ENCODE measurements around the gene IFT27. TPM values are rescaled to one million over a fixed set of nuclear protein-coding genes. Genes with fewer than 3 reads are reported as not detected.
"Not testable (repeated sequence)": the region's sequence is repeated elsewhere in the genome, so short reads cannot be mapped to it uniquely, and the experiment has no call there.

The IFT27 gene
- total RNA-seq, 2 experiments from 2014 or later, result 30.3 to 33.7 TPM

DNA sequence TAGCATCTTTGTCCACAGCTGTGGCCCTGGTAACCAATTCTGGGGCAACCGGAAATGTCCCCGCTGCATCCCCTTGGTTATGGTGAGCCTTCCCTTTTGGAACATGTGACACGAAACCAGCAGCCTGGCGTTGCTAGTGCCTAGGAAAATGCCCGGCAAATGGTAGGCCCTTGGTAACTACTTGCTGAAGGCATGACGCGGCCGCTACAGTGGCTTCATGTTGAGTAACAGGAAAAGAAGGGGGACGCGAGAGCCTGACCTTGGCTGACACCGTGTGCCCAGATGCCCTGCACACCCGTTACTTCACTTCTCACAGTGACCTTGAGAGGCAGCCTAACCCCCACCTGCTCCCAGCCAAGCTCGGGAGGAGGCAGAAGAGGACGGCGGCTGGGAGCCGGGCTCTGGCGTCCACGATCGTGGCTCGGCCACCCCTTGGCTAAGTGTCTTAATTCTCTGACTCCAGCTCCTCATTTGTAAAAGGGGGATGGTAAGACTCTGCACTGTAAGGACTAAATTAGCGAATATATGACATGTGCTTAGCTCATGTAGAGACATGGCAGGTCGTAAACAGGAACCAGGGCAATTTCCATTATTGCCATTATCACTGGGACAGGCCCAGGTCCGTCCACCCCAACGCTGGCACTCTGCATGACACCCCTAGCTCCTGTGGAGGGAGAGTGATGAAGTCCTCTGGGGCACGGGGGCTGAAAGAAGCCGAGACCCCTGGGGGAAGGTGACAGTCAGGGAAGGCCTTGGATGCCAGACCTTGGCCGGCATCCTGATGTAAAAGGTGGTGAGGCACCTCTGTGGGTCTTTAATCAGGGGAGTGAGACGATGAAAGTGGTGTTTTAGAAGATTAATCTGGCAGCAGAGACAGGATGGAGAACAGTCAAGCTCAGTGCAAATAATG lies 18.9 kb downstream of the IFT27 start:
- Mint-ChIP-seq H3K36me3 (no peaks in the 10 kb centered on the region), H3K4me1 (no peaks in the 10 kb centered on the region), H3K27me3 (peaks cover 10% of the 10 kb centered on the region), H3K9me3 (ENCODE audit: low read depth) (no peaks in the 10 kb centered on the region), H3K27ac (no peak overlapping the region), H3K4me3 (no peak overlapping the region)
- DNase-seq (no peak), ATAC-seq (no peak)
- CTCF ChIA-PET, result interaction anchor here (0.8 to 4.4 kb wide), 12 partner anchors 11 to 288 kb away, joined by 3 to 29 read pairs (median 6); partner anchors contain the start of gene IFT27

DNA sequence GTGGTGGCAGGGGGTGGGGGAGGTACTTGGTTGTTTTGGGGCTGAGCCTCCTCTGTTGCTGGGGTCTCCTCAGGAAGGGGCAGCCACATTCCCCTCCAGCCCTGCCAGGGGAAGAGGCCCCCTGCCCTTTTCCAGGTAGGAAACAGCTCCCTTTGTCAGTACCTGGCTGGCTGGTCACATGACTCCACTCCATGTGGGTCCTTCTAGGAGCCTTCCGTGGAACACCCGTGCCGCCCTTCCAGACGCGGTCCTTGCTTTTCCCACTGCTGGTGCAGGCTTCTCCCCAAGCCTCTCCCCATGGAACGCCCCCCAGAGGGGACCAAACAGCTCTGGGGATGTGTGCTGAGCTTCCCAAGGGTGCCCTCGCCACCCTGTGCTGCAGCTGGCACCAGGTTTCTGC lies 19.9 kb downstream of the IFT27 start:
- no peak overlapping the region for H3K27ac Mint-ChIP-seq
- DNase-seq (no peak), ATAC-seq (no peak)
- H3K9me3 Mint-ChIP-seq (ENCODE audit: low read depth), result no peaks in the 10 kb centered on the region
- H3K36me3 Mint-ChIP-seq, result no peaks in the 10 kb centered on the region
- H3K4me3 Mint-ChIP-seq, result no peak overlapping the region
- H3K27me3 Mint-ChIP-seq, result peaks cover 10% of the 10 kb centered on the region
- CTCF ChIA-PET, result interaction anchor here (0.8 to 4.4 kb wide), 7 partner anchors 10 to 243 kb away, joined by 3 to 26 read pairs (median 6); partner anchors contain the start of gene IFT27
- H3K4me1 Mint-ChIP-seq, result no peaks in the 10 kb centered on the region

DNA sequence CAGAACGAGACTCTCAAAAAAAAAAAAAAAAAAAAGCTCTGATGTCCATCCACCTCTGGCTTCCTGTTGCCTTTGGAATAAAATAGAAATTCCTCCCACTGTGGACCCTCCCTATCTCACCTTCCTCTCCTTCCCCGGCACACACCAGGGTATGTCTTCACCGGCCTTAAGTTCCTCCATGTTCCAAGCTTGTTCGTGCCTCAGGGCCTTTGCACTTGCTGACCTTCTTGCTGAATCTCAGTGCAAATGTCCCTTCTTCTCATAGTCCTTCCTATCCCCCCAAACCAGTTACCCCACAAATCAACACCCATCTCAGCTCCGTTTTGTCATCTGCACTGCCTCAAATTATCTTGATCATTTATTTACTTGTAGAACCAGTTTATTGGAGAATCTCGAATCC lies 20.6 kb downstream of the IFT27 start:
- no peak overlapping the region for H3K4me3 Mint-ChIP-seq
- H3K27ac Mint-ChIP-seq, result no peak overlapping the region
- no peaks in the 10 kb centered on the region for H3K36me3 Mint-ChIP-seq
- peaks cover 10% of the 10 kb centered on the region for H3K27me3 Mint-ChIP-seq
- DNase-seq, result no peak
- no peaks in the 10 kb centered on the region for H3K4me1 Mint-ChIP-seq
- CTCF ChIA-PET, result interaction anchor here (0.7 to 4.4 kb wide), 7 partner anchors 9 to 221 kb away, joined by 3 to 26 read pairs (median 6); partner anchors contain the start of gene IFT27
- ATAC-seq, result no peak
- H3K9me3 Mint-ChIP-seq (ENCODE audit: low read depth), result no peaks in the 10 kb centered on the region

DNA sequence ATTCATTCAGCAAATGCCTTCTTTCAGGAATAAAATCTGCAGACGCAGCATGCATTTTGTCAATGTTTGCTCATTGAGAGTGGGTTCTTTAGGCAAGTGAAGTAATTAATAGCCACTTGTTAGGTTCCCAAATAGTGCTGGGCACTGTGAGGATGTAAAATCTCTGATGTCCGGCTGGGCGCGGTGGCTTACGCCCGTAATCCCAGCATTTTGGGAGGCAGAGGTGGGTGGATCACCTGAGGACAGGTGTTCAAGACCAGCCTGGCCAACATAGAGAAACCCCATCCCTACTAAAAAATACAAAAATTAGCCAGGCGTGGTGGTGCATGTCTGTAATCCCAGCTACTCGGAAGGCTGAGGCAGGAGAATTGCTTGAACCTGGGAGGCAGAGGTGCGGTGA lies 21.0 kb downstream of the IFT27 start:
- not testable (repeated sequence) for H3K27ac Mint-ChIP-seq; DNase-seq; H3K9me3 Mint-ChIP-seq (ENCODE audit: low read depth); H3K4me3 Mint-ChIP-seq; H3K4me1 Mint-ChIP-seq; H3K36me3 Mint-ChIP-seq; ATAC-seq
- peaks cover 10% of the 10 kb centered on the region for H3K27me3 Mint-ChIP-seq
- CTCF ChIA-PET, result interaction anchor here (0.7 to 3.7 kb wide), 5 partner anchors 8 to 222 kb away, joined by 3 to 26 read pairs (median 5); partner anchors contain the start of gene IFT27

DNA sequence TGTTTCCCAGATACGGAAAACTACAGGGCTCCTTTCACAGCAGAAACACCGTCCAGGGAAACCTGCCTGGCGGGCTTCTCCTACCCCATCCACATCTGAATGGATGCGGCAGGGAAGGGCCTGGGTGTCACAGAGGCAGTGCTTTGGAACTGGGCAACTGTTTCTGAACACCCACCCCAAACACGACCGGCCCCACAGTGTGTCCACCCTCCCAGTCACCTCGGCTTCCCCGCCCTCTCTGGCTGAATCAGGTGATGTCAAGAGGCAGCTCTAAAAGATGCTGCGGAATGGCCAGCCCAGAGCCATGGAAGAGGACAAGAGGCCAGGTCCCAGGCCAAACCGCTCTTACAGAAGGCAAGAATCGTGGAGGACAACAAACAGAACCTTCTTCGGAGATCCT lies 22.0 kb downstream of the IFT27 start:
- no peak overlapping the region for H3K4me3 Mint-ChIP-seq
- peaks cover 10% of the 10 kb centered on the region for H3K27me3 Mint-ChIP-seq
- H3K27ac Mint-ChIP-seq, result no peak overlapping the region
- no peaks in the 10 kb centered on the region for H3K4me1 Mint-ChIP-seq
- H3K9me3 Mint-ChIP-seq (ENCODE audit: low read depth), result no peaks in the 10 kb centered on the region
- DNase-seq (no peak), ATAC-seq (no peak)
- no peaks in the 10 kb centered on the region for H3K36me3 Mint-ChIP-seq
- CTCF ChIA-PET, result no interaction called here

DNA sequence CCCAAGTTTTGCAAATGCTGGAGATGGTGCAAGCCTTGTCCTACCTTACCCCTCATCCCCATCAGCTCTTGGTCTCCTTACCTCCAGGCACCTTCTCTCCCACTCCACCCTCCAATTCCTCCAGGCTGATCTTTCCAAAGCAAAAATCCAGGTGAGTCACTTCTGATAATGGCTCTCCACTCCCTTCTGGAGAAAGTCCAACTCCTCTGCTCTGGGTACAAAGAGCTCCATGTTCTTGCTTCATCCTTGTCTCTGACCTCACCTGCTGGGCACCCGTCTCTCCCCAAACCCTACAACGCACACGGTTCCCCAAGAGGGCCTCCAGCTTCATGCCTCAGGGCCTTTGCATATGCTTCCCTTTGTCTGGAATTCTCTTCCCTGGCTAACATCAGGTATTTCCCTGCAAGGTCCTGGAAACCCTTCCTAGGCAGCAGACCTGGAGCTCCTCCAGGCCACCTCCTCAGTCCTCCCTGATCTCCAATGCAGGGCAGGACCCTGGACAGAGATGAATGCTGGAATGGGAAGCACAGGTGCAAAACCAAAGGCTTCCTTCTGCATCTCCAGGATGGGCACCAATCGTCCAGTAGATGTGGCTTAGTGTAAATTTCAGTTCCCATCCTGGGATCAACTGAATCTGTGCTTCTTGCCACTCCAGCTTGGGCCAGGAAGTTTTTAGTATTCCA lies 22.7 kb downstream of the IFT27 start:
- Mint-ChIP-seq H3K4me3 (no peak overlapping the region), H3K27me3 (peaks cover 10% of the 10 kb centered on the region), H3K9me3 (ENCODE audit: low read depth) (no peaks in the 10 kb centered on the region), H3K36me3 (no peaks in the 10 kb centered on the region), H3K27ac (no peak overlapping the region), H3K4me1 (no peaks in the 10 kb centered on the region)
- DNase-seq (no peak), ATAC-seq (no peak)
- CTCF ChIA-PET, result interaction anchor here (0.7 kb wide), 1 partner anchor 103 kb away, joined by 3 read pairs; no protein-coding TSS in a partner anchor

DNA sequence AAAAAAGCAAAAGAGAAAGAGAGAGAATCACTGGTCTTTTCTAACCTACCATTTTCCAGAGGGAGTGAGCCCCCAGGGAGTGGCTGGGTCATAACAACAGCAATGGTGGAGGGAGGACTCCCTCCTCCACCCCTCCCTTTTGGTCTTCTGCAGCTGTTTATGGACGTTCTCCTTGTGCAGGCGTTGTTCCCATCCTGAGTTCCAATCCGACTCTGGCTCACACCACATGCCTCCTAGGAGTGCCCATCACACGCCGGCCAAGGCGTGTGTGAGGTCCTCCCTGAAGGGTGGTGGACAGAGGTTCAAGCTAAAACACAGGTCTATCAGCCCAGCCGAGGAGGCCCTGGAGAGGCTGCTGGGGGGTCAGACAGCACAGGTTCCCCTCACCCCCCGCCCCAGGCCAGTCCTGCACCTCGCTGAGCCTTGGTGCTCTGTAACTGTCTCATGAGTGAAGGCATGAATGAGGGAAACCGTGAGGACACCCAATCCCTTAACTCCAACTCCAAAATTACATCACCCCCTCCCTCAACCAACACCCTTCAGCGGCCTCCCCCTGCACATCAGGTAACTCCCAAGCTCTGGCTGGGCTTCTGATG lies 29.4 kb downstream of the IFT27 start:
- no peaks in the 10 kb centered on the region for H3K36me3 Mint-ChIP-seq
- H3K4me3 Mint-ChIP-seq, result no peak overlapping the region
- H3K27ac Mint-ChIP-seq, result no peak overlapping the region
- H3K4me1 Mint-ChIP-seq, result no peaks in the 10 kb centered on the region
- CTCF ChIA-PET, result interaction anchor here (0.9 to 1.1 kb wide), 3 partner anchors 9 to 110 kb away, joined by 3 read pairs; no protein-coding TSS in a partner anchor
- DNase-seq (no peak), ATAC-seq (no peak)
- no peaks in the 10 kb centered on the region for H3K27me3 Mint-ChIP-seq
- no peaks in the 10 kb centered on the region for H3K9me3 Mint-ChIP-seq (ENCODE audit: low read depth)

DNA sequence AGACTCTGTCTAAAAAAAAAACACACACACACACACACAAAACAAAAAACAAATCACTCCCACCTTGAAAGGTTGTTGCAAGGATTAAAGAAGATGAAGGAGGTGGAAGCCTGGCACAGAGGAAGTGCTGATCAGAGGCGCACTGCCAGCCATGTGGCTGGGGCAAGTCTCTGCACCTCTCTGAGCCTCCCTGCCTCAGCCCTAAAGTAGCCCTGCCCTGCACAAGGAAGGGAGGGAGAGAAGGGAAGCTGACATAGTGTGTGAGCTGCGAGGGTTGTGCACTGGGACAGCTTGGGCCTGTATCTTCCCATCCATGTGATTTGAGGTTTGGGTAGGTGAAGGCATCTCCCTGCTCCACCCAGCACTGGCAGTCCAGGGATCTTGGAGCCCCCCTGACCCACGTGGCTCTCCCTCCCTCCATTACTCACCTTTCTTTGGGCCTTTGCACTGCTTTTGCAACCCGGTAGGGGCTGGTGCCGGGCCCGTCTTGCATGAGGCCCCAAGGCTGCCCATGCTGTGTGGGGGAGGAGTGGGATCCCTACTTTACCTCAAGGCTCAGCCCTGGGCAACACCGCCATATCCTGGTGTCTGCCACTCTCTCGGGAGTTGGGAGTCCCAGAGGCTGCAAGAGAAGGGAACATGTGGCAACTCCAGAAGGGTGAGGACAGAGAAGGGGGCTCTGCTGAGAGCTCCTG lies 30.5 kb downstream of the IFT27 start:
- CTCF ChIA-PET, result interaction anchor here (0.9 to 1.1 kb wide), 2 partner anchors 11 to 111 kb away, joined by 3 read pairs; no protein-coding TSS in a partner anchor
- DNase-seq (no peak), ATAC-seq (no peak)
- H3K4me1 Mint-ChIP-seq, result no peaks in the 10 kb centered on the region
- no peaks in the 10 kb centered on the region for H3K9me3 Mint-ChIP-seq (ENCODE audit: low read depth)
- H3K27ac Mint-ChIP-seq, result no peak overlapping the region
- H3K4me3 Mint-ChIP-seq, result no peak overlapping the region
- no peaks in the 10 kb centered on the region for H3K36me3 Mint-ChIP-seq
- H3K27me3 Mint-ChIP-seq, result peaks cover 4% of the 10 kb centered on the region

DNA sequence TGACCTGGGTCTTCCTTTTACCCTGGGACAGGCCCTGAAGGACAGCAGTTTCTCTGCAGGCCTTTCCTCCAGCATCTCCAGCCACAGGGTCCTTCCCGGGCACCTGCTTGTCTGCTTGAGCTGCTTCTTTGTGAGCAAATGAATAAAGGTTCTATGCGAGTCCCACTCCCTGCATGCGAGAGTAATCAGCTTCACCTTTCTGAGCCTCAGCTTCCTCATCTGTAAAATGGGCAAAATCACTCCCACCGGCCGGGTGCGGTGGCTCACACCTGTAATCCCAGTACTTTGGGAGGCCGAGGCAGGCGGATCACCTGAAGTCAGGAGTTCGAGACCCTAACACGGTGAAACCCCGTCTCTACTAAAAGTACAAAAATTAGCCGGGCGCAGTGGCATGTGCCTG lies 31.1 kb downstream of the IFT27 start:
- Mint-ChIP-seq H3K4me3 (no peak overlapping the region), H3K36me3 (no peaks in the 10 kb centered on the region), H3K9me3 (ENCODE audit: low read depth) (no peaks in the 10 kb centered on the region), H3K4me1 (no peaks in the 10 kb centered on the region), H3K27me3 (peaks cover 7% of the 10 kb centered on the region), H3K27ac (no peak overlapping the region)
- ATAC-seq (no peak), DNase-seq (no peak)
- CTCF ChIA-PET, result interaction anchor here (1.3 to 1.5 kb wide), 2 partner anchors 10 to 13 kb away, joined by 3 to 4 read pairs; no protein-coding TSS in a partner anchor

DNA sequence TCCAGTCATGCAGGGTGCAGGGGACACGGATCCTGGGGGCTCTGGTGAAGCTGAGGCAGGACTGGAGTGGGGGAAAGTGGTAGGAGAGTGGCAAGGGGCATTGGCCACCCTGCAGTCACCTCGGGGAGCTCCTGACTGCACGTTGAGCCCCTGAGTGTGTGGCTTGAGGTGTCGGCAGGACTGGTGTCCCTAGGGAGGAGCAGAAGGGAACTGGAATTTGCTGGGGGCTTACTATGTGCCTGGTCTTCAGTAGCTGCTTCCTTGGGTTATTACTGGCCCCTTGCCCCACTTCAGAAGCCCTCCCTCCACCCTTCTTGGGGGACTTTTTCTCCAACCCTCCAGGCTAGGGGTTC lies 31.5 kb downstream of the IFT27 start:
- H3K27me3 Mint-ChIP-seq, result peaks cover 7% of the 10 kb centered on the region
- no peak overlapping the region for H3K27ac Mint-ChIP-seq
- DNase-seq, result no peak
- no peak overlapping the region for H3K4me3 Mint-ChIP-seq
- no peaks in the 10 kb centered on the region for H3K36me3 Mint-ChIP-seq
- H3K9me3 Mint-ChIP-seq (ENCODE audit: low read depth), result no peaks in the 10 kb centered on the region
- no peaks in the 10 kb centered on the region for H3K4me1 Mint-ChIP-seq
- no peak for ATAC-seq
- CTCF ChIA-PET, result interaction anchor here (1.3 to 1.5 kb wide), 2 partner anchors 10 to 13 kb away, joined by 3 to 4 read pairs; no protein-coding TSS in a partner anchor

DNA sequence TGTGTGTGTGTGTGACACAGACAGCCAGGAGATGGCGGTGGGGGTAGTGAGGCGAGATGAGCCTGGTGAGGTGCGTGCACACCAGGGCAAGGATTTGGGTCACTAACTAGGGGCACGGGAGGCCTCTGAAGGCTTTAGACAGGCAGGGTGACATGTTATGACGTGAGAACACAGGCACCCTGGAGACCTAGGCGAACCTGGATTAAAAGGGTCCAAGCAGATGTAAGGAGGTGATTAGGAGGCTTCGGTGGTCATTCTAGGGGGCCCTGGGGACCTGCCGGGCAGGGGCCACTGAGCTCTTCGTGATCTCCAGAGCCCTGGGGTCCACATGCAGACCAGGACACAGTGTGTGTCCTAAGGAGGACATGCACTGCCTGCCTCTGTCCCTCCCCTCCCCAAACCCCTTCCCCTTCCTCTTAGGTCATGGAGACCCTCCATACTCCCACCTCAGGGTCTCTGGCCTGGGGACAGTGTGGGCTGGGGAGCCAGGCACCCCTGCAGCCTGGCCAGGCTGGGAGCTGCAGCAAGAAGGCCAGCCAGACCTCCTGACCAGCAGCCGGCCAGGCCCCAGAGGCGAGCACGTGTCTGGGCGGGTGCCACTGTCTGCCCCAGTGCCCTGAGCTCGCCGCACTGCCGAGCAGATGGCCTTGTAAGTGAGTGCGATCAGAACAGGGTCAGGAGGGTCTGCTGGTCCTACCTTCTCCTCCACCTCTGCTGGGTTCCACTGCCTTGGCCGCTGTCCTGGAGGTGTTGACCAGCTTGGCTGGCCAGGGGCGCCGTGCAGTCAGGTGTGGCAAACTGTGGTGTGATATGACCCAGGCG lies 32.1 kb downstream of the IFT27 start:
- no peaks in the 10 kb centered on the region for H3K4me1 Mint-ChIP-seq
- peaks cover 9% of the 10 kb centered on the region for H3K27me3 Mint-ChIP-seq
- CTCF ChIA-PET, result interaction anchor here (1.3 to 1.5 kb wide), 2 partner anchors 9 to 14 kb away, joined by 3 to 4 read pairs; no protein-coding TSS in a partner anchor
- no peak for ATAC-seq
- no peak overlapping the region for H3K4me3 Mint-ChIP-seq
- no peaks in the 10 kb centered on the region for H3K36me3 Mint-ChIP-seq
- no peak for DNase-seq
- no peaks in the 10 kb centered on the region for H3K9me3 Mint-ChIP-seq (ENCODE audit: low read depth)
- no peak overlapping the region for H3K27ac Mint-ChIP-seq

DNA sequence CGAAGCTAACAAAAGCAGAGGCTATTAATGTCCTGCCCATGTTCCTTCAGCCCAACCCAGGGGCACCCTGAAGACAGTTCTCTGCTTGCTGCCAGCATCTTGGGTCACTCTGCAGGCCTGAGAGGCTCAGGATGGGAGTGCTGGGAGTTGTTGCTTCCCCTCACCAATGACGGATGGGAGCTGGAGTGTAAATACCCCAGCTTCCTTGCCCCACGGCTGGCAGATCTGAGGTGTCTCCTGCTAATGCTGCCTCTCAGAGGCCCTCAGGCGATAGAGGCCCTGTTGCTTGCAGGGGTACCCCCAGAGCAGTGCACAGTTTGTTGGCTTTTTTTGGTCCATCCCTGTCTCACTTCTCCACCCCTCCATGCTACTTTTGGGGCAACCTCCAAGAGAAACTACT lies 32.9 kb downstream of the IFT27 start:
- H3K27ac Mint-ChIP-seq, result no peak overlapping the region
- no peaks in the 10 kb centered on the region for H3K9me3 Mint-ChIP-seq (ENCODE audit: low read depth)
- H3K4me1 Mint-ChIP-seq, result no peaks in the 10 kb centered on the region
- no peaks in the 10 kb centered on the region for H3K36me3 Mint-ChIP-seq
- no peak for DNase-seq
- ATAC-seq, result no peak
- CTCF ChIA-PET, result no interaction called here
- peaks cover 9% of the 10 kb centered on the region for H3K27me3 Mint-ChIP-seq
- no peak overlapping the region for H3K4me3 Mint-ChIP-seq

Measured in activated CD8-positive, alpha-beta memory T cell treated with anti-CD3 and anti-CD28 coated beads, Interleukin-2, amount 10 ng/mL, durations not matched to agents 7 days and 5 days (primary cell).